GM12891 (cell line): ENCODE measurements around the gene UNC13B.

Experiments used
- PAX5 ChIP-seq: IDR thresholded peaks from 2 replicates; pipeline ENCODE4 v1.6.1; 2011; ENCODE audit warnings: low read length, moderate library complexity, mild to moderate bottlenecking; ENCODE audit not compliant: insufficient read depth, severe bottlenecking
- POLR2A ChIP-seq: IDR thresholded peaks from 2 replicates; pipeline ENCODE4 v1.6.1; 2011; ENCODE audit warnings: low read depth, low read length, control low read depth
- POLR2AphosphoS5 ChIP-seq: IDR thresholded peaks from 2 replicates; pipeline ENCODE4 v1.6.1; 2011; ENCODE audit warnings: low read depth, low read length, control low read depth
- POU2F2 ChIP-seq: IDR thresholded peaks from 2 replicates; pipeline ENCODE4 v1.6.1; 2011; ENCODE audit warnings: low read depth, mild to moderate bottlenecking, control low read depth, low read length, moderate library complexity
- SPI1 ChIP-seq: IDR thresholded peaks from 2 replicates; pipeline ENCODE4 v1.6.1; 2011; ENCODE audit warnings: low read depth, low read length, control low read depth
- TAF1 ChIP-seq: IDR thresholded peaks from 2 replicates; pipeline ENCODE4 v1.6.1; 2011; ENCODE audit warnings: low read depth, low read length, control low read depth

DNA sequence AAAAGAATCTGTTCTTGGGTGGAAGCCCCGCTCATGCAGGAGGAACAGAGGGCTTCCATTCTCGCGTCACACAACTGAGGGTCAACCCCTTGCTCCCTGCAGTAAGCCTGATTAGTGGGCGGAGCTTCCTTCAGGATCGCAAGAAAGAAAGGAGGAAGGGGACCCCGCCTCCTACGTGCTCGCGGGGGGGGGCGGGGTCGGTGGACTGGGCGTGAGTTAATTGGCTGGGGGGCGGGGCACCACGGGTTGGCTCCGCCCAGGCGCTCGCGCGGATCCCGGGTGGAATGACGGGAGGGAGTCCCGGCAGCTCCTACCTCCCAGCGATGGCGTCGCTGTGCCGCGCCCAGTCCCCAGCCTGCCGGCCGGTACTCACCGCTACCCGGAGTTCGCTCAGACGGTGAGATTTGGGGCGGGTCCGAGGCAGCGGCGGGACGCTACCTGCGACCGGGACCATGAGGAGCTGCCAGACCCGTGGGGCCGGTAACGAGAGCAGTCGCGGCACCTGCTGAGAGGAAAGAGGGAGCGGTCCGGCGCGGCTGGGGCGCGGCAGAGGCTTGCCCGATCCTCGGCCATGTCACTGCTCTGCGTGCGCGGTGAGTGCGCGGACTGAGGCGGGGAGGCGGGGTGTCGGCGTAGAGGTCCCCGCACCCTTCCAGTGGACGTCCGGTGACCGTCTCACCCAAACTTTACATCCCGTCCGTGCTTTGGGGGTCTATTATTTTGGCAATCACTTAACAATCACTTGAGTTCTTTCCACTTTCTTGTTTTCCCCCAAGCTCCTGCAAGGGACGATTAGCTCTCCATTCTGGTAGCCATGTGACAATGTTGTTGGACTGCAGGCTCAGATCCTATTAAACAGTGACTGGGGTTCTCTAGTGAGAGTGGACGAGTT is at the start of gene UNC13B:
- TF ChIP-seq TAF1 (no peak), POLR2AphosphoS5 (no peak), POLR2A (no peak), PAX5 (no peak), SPI1 (no peak), POU2F2 (no peak)
